IPS-11a (cell line): Measurements from ENCODE around the gene TNFAIP8L3.
"Not testable (repeated sequence)": the region's sequence is repeated elsewhere in the genome, so short reads cannot be mapped to it uniquely, and the experiment has no call there.

ENCODE experiments used
- H3K4me3 ChIP-seq: one replicate; pipeline ENCODE4 v1.5.1; 2013; ENCODE audit warnings: low read depth, low read length, control low read depth

Gene TNFAIP8L3

DNA sequence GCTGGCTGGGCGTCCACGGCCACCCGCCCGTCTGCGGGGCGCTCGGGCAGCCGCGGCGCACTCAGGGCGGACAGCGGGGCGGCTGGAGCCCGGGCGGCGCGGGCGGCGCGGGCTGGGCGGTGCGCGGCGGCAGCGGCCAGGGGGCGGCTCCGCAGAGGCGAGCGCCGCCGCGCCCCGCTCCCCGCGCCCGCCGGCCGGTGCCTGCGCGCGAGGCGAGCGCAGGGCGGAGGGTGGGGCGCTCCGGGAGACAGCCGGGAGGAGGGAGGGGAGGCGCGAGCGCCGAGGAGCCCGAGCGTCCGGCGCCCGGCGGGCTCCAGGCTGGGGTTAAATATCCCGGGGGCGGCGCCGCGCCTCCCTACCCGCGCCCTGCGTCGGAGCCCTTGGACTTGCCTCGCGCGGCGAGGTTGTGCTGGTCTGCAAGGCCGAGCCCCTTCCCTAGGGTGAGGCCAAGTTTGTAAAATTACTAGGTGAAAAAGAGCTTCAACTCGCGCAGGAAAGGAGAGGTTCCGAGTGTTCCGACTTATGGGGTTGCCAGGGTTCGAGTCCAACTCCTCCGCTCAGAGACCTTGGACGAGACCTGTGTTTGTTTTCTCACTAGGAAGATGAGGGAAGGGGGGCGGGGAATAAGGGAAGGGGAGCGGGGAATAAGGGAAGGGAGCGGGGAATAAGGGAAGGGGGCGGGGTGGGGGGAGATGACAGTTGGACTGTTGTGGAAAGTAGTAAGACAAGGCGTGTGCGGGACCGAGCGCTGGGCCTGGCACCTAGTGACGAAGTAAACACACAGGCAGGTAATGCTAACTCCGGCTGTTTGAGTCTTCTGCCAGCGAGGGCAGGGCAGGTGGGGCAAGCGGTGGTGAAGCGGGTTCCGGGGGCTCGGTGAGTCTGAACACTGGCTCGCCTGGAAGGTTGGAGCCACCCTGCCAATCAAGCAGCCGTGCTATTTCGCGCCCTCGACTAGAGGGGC, at the start of gene TNFAIP8L3:
TSS of gene TNFAIP8L3 (minus strand) at position 301 of the 964 bp plus-strand sequence. CDS start 311 bp downstream, outside the sequence.
- peak within 1 kb of the TSS; percentile 44 for H3K4me3 ChIP-seq

DNA sequence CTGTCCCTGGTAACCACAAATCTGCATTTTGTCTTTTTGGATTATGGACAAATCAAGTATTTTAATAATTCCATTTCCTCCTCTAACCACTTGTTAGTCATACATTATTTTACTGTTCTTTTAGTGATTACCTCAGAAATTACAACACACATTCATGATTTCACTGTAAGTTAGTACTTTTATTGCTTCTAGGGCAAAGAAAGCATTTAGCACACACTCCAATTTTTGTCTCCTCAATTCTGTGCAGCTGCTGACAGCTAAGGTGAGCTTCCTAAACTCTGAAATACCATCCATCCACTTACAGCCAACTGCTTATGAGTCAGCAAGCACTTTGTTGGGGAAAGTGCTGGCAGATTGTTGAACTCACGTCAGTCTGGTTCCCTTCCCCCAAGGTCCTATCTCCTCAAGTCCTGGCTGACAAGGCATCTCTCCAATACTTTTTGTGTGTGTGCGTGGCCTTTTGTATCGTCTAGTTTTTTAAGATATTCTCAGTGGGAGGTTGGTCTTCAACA, 49.4 kb upstream of the TNFAIP8L3 start:
- no peak overlapping the region for H3K4me3 ChIP-seq

DNA sequence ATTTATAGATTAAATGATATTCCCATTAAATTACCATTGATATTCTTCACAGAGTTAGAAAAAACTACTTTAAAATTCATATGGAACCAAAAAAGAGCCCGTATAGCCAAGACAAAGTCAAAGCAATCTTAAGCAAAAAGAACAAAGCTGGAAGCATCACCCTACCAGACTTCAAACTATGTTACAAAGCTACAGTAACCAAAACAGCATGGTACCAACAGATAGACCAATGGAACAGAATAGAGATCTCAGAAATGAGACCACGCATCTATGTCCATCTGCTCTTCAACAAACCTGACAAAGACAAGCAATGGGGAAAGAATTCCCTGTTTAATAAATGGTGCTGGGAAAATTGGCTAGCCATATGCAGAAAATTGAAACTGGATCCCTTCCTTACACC, 45.6 kb upstream of the TNFAIP8L3 start:
- H3K4me3 ChIP-seq: not testable (repeated sequence)

DNA sequence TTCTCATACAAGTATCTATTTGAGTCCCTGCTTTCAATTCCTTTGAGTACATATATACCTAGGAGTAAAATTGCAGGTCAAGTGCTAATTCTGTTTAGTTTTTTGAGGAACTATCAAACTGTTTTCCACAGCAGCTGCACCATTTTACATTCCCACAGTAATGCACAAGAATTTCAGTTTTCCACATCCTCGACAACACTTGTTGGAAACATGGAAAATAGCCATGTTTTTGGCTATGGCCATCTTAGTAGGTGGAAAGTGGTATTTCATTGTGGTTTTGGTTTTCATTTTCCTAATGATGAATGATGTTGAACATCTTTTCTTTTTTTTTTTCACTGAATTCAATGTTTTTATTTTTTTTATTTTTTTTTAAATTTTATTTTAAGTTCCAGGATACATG, 44.4 kb upstream of the TNFAIP8L3 start:
- no peak overlapping the region for H3K4me3 ChIP-seq

DNA sequence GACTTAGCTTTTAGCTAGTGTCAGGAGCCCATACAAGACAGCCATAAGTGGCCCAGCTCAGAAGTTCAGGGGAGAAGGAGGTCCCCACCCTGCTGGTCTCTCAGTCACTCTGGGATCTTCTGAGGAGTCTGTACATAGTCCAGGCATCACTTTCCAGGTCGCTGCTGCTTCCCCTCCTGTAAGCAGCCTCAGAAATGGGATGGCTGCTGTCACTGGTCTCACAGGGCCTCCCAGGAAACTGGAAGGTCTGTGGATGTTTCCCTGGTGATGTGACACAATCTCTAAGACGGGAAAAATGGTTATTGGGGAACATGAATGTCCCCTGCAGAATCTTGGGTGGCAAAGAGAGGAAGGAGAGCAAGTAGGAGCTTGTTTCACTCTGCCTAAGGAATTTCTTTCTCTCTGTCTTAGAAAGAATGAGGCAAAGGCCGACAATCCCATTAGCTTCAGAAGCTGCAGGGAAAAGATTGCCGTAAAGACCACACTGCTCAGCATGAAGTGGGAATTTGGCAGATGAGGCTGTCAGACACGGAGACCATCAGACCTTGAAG, 43.2 kb upstream of the TNFAIP8L3 start:
- no peak overlapping the region for H3K4me3 ChIP-seq

DNA sequence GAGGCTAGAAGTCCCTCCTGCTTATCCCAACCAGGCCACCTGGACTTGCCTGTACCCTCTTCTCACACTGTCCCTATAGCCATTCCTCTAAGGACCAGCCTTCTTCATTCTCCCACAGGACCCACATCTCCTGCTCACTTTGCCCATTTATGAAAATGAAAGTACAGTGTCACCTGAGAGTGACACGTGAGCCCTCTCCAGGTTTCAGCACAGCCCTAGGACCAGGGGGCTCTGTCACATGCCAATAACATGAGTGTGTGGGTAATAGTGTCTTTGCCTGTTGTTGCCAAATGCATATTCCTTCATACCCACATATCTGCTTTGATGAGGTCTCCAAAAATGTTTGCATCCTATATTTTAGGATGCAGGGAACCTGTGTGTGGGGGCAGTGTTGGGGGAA, 42.3 kb upstream of the TNFAIP8L3 start:
- H3K4me3 ChIP-seq: no peak overlapping the region

DNA sequence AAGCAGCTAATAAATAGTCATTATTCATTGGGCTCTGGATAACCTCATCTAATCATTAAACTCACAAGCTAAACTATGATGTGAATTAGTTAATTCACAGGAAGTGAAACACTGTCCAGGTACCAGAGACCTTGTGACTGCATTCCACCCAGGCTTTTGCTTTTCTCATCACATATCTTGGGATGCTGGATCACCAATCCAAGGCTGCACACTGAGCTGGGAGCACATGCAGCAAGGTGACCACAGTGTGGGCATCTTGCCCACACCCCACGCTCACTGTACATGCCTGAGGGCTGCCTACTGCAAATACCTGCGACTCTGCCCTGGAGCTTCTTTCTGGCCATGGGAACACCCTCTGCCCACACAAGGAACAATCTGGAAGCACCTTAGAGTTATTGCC, 40.6 kb upstream of the TNFAIP8L3 start:
- no peak overlapping the region for H3K4me3 ChIP-seq

DNA sequence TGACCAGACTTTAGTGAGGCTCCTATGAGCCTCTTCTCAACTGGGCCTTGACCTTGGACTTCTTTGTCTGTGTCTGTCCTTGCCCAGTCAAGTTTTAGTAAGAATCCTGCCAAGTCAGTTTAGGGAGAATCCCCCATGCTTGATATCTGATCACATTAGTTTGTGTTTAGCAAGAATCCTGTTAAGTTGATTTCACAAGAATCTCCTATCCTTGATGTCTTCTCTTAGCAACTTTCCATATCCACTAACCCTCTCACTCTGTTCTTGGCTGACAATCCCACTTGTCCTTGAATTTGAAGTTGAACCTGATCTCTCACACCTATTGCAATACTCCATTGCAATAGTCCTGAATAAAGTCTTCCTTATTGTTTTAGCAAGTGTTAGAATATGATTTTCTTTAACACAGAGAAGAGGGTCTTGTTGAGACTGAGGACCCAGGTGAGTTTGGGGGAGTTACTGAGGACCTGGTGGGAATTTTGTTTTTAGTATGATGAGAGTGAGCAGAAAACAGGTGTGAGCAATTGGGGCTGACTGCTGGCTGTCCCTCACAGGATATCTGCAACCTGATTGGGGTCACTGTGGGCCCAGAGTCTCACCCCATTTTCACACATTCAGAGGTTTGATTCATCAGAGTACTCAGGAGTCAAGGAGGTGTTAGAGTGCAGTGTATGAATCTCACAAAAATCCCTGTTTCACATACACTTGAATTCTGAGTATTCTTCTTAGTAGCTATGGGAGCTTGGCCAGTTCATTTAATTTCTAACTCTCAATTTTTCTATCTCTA, 39.9 kb upstream of the TNFAIP8L3 start:
- no peak overlapping the region for H3K4me3 ChIP-seq

DNA sequence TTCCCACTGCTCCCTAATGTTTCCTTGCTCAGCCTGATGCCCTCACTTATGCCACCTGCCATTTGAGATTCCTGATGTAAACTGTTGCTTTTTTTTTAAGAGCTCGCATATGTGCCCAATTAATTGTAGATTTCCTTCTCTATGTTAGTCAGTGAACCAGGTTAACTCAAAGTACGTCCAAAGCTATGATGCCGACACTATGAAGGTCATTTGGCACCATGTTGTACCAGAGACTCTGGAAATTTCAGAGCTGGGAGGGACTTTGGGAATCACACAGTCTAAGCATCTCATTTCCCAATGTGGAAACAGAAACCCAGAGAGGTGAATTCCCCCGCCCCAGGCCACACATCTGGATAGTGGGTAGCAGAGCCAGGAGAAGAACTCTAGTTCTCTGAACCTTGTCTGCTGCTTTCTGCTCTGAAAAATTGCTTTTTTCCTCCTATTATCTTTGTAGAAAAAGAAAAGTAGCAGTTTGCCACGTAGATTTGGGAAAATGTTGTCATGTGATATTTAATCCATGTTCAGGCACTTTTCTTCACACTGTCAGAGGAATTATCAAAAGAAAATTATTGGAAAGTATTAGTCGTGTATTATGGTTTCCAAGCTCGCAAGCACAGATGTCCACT, 38.5 kb upstream of the TNFAIP8L3 start:
- H3K4me3 ChIP-seq: no peak overlapping the region

DNA sequence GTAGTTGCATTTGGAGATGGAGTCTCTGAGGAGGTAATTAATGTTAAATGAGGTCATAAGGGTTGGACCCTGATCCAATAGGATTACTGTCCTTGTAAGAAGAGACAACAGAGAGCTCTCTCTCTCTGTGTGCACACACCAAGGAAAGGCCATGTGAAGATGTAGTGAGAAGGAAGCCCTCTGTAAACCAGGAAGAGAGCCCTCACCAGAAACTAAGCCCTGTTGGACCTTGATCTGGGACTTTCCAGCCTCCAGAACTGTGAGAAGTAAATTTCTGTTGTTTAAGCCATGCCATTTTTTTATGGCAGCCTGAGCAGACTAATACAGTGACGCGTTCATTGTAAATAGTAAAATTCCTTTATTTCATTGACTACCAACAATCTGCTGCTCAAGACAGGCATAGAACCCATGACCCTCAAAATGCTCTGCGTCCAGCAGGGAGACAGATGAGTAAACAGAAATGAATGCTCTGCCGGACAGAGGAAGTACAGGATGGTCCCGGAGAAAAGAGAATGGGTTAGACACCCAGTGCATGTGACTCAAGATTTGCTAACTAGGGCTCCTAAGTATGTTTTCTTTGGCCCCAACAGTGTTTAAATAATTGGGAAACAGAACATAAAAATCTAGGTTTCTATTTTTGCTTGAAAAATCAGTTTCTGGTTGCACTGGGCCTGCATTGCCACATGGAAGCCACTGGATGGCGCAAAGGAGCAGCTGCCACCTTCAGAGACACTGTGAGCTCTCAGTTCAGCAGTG, 37.9 kb upstream of the TNFAIP8L3 start:
- no peak overlapping the region for H3K4me3 ChIP-seq

DNA sequence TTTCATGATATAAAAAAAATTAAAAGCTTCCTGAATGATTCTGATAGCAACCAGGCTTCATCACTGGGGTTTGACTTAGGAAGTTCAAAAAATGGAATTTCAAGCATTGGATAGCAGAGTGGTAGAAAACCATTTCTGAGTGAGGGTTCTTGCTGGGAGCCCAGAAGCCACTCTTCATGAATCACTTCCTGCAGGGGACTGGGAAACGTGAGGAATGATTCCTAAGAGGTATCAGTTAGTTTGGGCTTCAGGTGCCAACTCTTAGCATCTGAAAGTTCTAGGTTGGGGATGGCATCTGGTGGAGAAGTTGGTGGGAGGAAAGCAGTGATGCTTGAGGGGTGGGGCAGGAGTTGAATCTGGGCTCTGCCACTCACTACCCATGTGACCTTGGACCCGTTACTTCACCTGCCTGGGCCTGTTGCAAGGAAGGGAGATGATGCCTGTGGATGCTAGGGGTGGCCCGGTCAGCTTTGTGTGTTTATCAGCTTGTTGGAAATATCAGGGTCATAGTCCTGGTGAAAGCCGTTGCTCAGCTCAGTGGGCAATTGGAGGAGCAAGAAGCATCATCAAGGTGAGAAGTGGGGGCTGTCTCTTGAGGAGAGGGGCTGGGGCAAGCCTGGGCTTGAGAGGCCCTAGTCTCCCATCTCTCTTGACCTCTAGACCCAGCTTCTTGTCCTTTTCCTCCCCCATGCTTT, 37.0 kb upstream of the TNFAIP8L3 start:
- no peak overlapping the region for H3K4me3 ChIP-seq

DNA sequence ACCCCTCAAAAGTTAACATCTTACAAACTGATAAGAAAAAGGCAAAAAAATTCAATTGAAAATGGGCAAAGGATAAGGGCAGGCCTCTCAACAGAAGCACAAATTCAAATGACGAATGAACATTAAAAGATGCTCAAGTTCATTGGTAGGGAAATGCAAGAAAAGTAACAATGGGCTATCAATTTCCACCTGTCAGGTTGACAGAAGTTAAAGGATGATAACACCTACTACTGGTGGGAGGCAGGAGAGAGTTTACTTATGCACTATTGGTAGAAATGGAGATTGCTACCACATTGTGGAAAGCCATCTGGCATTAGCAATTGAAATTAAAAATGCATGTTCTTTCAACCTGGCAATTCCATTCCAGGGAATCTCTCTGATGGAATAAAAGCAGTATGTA, 35.6 kb upstream of the TNFAIP8L3 start:
- no peak overlapping the region for H3K4me3 ChIP-seq

DNA sequence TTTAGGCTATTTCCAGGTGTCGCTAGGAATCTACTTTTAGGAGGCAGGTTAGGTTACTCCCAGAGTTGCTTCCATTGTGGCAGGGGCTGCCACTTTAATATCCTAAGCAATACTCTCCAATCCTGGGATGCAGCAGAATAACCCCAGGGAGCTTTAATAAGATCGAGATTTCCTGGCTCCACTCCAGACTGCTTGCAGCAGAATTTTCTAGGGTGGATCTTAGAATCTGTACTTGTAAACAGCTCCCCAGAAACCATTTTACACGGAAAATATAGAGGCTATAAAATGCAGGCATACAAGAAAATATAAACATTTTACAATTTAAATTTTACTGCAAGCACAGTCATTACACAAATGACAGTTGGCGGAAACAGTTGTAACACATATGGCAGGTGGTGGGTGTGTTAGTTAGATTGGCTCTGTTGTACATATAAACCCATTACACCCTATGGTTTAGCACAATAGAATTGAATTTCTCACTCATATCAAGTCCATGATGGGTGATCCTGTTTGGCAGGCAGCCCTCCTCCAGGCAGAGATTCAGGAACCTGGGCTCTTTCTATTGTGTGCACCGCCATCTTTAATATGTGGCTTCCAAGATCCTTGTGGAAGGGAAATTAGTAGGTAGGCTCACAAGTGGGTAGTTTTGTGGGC, 35.0 kb upstream of the TNFAIP8L3 start:
- no peak overlapping the region for H3K4me3 ChIP-seq

DNA sequence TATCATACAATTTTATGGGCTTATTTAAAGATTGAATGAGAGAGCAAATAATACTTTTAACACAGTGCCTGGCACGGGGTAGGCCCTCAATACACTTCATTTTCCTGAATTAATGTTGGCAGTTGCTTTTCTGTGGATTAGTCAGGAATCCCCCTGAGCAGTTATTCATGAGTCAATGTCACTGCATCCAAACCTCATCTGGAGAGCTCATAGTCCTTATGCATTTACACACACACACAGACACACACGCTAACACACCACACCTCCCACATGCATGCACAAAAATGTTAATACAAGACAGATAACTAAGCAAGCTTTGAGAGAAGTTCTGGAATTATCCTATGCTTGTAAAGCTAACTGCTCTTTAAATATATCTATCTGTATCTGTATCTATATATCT, 34.0 kb upstream of the TNFAIP8L3 start:
- no peak overlapping the region for H3K4me3 ChIP-seq

DNA sequence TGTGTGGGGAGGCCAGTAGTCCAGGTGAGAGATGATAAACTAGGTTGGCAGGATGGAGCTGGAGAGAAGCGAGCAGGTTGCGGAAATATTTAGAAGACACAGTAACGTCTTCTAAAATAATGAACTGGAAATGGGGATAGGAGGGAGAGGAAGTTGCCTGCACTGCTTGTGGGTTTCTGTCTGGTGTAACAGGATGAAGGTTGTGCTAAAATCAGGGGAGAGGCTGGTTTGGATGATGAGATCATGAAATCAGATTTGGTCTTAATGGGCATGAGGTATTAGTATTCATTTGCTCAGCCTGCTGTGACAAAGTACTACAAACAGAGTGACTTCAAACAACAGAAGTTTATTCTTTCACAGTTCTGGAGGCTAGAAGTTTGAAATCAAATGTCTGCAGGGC, 32.1 kb upstream of the TNFAIP8L3 start:
- H3K4me3 ChIP-seq: no peak overlapping the region

DNA sequence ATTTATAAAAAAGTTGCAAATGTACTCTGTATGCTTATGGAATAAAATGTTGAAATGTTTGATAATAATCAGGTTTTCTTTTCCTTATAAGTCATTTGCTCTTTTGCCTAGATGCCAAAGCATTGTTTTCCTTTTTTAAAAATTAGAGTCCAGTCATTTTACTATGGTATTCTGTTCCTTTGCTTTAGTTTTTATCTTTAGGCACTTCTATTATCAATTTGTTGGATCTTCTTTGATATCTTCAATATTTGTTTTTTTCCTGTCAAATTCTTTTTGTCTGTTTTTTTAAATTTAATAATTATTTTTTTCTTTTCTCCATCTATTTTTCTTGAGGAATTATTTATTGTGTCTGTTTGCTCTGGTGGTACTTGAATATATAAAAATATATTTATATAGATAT, 28.3 kb upstream of the TNFAIP8L3 start:
- H3K4me3 ChIP-seq: not testable (repeated sequence)

DNA sequence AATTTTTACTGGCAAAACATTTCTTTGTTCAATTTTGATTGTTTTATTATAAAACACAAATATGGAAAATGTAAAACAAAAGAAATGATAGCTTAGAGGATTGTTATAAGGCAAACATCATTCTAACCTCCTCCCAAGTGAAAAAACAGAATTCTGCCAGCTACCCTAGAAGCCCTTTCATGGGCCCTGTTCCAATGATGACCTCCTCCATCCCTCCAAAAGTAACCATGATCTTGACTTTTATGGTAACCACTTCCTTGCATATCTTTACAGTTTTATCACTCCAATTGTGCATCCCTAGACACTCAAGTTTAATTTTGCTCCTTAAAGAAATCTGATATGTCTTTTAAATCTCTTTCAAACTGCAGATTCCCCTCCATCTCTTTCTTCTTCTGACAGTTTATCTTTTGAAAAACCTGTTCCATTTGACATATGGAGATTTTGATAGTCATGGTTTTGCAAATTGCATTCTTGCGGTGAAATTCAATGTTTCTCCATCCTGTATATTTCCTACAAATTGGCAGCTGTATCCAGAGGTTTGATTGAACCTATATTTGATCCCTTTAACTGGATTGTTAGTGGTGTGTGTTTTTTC, 27.0 kb upstream of the TNFAIP8L3 start:
- H3K4me3 ChIP-seq: no peak overlapping the region

DNA sequence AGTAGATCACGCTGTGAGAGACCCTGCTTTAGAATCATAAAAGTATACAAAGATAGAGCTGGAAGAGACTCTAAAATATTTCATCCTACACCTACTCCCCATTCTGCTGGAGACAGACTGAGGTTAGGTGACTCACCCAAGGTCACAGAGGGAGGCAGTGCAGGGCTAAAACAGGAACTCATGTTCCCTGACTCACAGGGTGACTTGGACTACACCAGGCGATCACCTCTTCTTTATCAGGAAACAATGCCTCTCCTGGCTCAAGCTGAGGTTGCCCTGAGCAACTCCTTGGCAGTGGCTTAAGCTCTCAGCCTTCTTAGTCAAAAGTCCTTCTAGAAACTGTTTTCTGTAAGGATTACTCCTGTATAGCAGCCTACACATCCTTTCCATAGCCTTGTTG, 26.4 kb upstream of the TNFAIP8L3 start:
- no peak overlapping the region for H3K4me3 ChIP-seq

DNA sequence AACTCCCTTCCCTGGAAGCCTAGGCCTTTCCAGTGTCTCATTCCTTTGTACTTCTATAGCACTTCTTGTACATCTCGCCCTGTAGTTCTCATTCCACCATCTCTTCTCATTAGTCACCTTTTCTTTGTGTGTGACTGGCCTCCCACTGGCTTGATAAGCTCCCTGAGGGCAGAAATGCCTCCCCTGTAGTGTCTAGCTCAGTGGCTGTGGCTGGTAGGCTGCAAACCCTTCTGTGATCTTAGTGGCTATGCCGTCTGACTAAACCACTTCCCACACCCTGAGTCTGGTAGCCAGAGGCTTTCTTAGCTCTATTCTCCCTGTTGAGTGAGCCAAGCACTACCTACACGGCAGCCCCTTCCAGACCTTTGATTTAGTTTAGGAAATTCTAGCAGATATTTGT, 24.4 kb upstream of the TNFAIP8L3 start:
- no peak overlapping the region for H3K4me3 ChIP-seq
